Left ventricle myocardium inferior (tissue), 1 donor: ENCODE data around the gene TNFAIP8L2. TPM values are rescaled to one million over a fixed set of nuclear protein-coding genes. Genes with fewer than 3 reads are reported as not detected.

Experiments
- DNase-seq: peaks from one replicate; pipeline ENCODE4 v3.0.0-alpha.2; 2020
- H3K27ac ChIP-seq: fragments of 200-600 bp; replicated peaks from 2 replicates; pipeline ENCODE4 v1.8.0; 2021
- H3K27me3 ChIP-seq: fragments of 200-600 bp; 2 replicates; pipeline ENCODE4 v1.8.0; 2021; ENCODE audit warnings: low read depth
- H3K36me3 ChIP-seq: fragments of 200-600 bp; 2 replicates; pipeline ENCODE4 v1.8.0; 2021
- H3K4me1 ChIP-seq: fragments of 200-600 bp; 2 replicates; pipeline ENCODE4 v1.8.0; 2021
- H3K4me3 ChIP-seq: fragments of 200-600 bp; 2 replicates; pipeline ENCODE4 v1.8.0; 2021; ENCODE audit warnings: mild to moderate bottlenecking, moderate library complexity
- H3K9me3 ChIP-seq: fragments of 200-600 bp; replicated peaks from 2 replicates; pipeline ENCODE4 v1.8.0; 2021
- CTCF ChIP-seq: fragments of 200-600 bp; IDR thresholded peaks from 2 replicates; pipeline ENCODE4 v1.8.0; 2021; ENCODE audit warnings: antibody characterized with exemption, mild to moderate bottlenecking, borderline replicate concordance
- intact Hi-C: fragments of 100-400 bp; cut with micrococcal nuclease; formaldehyde crosslinking; loops from one replicate; pipeline ENCODE4 v1.11.0; 2022
- total RNA-seq: library from RNA; stranded (reverse); fragmentation: NEBNext Ultra II Directional; extraction: Animal tissue kit (Norgen Biotek cat#: 25700); gene quantifications from one replicate; pipeline ENCODE4 v1.2.1, GENCODE V29; 2021
- donor health status: DM: no; HTN: yes; CAD: no; lungs with severe emphysema.

TNFAIP8L2 gene
- total RNA-seq, 1 donor from 2014 or later = 0.88 TPM

- TF ChIP-seq CTCF = no peak
- Histone ChIP-seq H3K4me3 (peak within 1 kb of the TSS; percentile 90), H3K36me3 (no peaks in the 10 kb centered on the region), H3K9me3 (no peaks in the 10 kb centered on the region), H3K27me3 (no peaks in the 10 kb centered on the region), H3K4me1 (peaks cover 60% of the 10 kb centered on the region), H3K27ac (peak within 1 kb of the TSS; percentile 92)
- DNase-seq = peak; percentile 96
- intact Hi-C loops = no loop called here
Observed at GRCh38 chr1:151146412-151147131, 9.9 kb upstream of the TNFAIP8L2 start, which contains the start of gene SEMA6C. Gene SEMA6C (minus strand): TSS chr1:151146631. CDS start chr1:151142621, 4,010 bp downstream.

DNA sequence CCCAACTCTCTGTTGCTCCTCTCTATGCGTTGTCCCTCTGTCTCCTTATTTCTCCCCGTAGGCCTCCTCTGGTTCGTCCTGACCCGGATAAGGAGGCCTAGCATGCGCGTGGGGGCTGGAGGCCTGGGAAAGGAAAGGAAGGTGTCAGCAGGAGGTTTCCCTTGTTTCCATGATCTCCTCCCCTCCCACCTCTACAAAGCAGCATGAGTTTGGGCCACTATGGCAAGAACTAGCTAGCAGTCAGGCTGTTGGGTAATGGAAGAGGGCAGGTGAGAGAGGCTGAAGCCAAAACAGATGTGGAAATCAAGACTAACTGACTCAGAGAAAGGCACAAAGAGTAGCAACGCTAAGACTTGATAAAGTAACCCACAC, 9.3 kb upstream of the TNFAIP8L2 start:
- H3K27me3 ChIP-seq = no peaks in the 10 kb centered on the region
- H3K27ac ChIP-seq = peak overlapping the region; percentile 92
- TF ChIP-seq CTCF = no peak
- H3K4me1 ChIP-seq = peaks cover 55% of the 10 kb centered on the region
- H3K4me3 ChIP-seq = peak overlapping the region; percentile 90
- no peaks in the 10 kb centered on the region for H3K36me3 ChIP-seq
- H3K9me3 ChIP-seq = no peaks in the 10 kb centered on the region
- no peak for DNase-seq
- intact Hi-C loops = no loop called here

GRCh38 chr1:151147665-151148064, 8.8 kb upstream of the TNFAIP8L2 start:
- H3K4me3 ChIP-seq = peak overlapping the region; percentile 90
- H3K27me3 ChIP-seq = no peaks in the 10 kb centered on the region
- intact Hi-C loops = no loop called here
- peak overlapping the region; percentile 92 for H3K27ac ChIP-seq
- DNase-seq = no peak
- H3K36me3 ChIP-seq = no peaks in the 10 kb centered on the region
- no peak for TF ChIP-seq CTCF
- H3K4me1 ChIP-seq = peaks cover 49% of the 10 kb centered on the region
- H3K9me3 ChIP-seq = no peaks in the 10 kb centered on the region

- H3K27ac ChIP-seq = peak overlapping the region; percentile 55
Observed at GRCh38 chr1:151157067-151157531, 650 bp downstream of the TNFAIP8L2 start.

GRCh38 chr1:151158326-151158725, 1.9 kb downstream of the TNFAIP8L2 start:
- Histone ChIP-seq H3K27ac (peak overlapping the region; percentile 4), H3K9me3 (no peaks in the 10 kb centered on the region), H3K27me3 (no peaks in the 10 kb centered on the region), H3K36me3 (peaks cover 47% of the 10 kb centered on the region), H3K4me1 (peaks cover 22% of the 10 kb centered on the region), H3K4me3 (no peak overlapping the region)
- no peak for TF ChIP-seq CTCF
- no peak for DNase-seq
- intact Hi-C loops = loop anchor here (5.0 kb wide), 1 partner anchor 61 kb away; no protein-coding TSS in a partner anchor

More at GRCh38 chr1:151157067-151157531, 650 bp downstream of the TNFAIP8L2 start:
- H3K4me1 ChIP-seq = peaks cover 15% of the 10 kb centered on the region
- intact Hi-C loops = loop anchor here (5.0 kb wide), 1 partner anchor 60 kb away; no protein-coding TSS in a partner anchor
- H3K36me3 ChIP-seq = peaks cover 46% of the 10 kb centered on the region
- H3K27me3 ChIP-seq = no peaks in the 10 kb centered on the region
- H3K9me3 ChIP-seq = no peaks in the 10 kb centered on the region
- TF ChIP-seq CTCF = no peak
- no peak for DNase-seq
- peak overlapping the region; percentile 43 for H3K4me3 ChIP-seq
